ENCODE measurements around the gene ATP5F1A.

DNA sequence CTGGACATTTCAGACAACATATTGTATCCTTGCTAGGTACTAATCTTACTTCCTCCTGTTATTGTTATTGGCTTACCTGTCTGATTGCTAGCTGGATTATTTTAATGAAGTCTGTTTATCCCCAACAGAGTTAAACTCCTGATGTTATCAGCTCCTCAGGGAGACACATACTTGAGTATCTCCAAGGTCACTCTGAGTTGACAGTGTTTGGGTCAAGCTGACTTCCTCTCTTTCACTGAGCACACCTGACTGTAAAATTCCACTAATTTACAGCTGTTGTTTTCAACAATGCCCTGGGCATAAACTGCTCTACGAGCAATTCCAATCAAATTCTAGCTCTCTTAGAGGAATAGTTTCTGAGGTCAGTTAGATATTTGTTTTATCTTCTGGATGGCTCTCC, 15.7 kb upstream of the ATP5F1A start:
- TF ChIP-seq, protein P1, sequence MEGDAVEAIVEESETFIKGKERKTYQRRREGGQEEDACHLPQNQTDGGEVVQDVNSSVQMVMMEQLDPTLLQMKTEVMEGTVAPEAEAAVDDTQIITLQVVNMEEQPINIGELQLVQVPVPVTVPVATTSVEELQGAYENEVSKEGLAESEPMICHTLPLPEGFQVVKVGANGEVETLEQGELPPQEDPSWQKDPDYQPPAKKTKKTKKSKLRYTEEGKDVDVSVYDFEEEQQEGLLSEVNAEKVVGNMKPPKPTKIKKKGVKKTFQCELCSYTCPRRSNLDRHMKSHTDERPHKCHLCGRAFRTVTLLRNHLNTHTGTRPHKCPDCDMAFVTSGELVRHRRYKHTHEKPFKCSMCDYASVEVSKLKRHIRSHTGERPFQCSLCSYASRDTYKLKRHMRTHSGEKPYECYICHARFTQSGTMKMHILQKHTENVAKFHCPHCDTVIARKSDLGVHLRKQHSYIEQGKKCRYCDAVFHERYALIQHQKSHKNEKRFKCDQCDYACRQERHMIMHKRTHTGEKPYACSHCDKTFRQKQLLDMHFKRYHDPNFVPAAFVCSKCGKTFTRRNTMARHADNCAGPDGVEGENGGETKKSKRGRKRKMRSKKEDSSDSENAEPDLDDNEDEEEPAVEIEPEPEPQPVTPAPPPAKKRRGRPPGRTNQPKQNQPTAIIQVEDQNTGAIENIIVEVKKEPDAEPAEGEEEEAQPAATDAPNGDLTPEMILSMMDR (IDR thresholded peaks at IDR 0.05): no peak
- no peak for TF ChIP-seq POLR2A (IDR thresholded peaks at IDR 0.05)

Data from thyroid gland (tissue), 4 donors.